NCI-H1694 (cell line): ENCODE results near the gene FKBP1C.
"Not testable (repeated sequence)": the region's sequence is repeated elsewhere in the genome, so short reads cannot be mapped to it uniquely, and the experiment has no call there.

ENCODE experiments used
- DNase-seq: peaks from one replicate; lab custom pipeline; 2025; lab: John Stamatoyannopoulos, UW

The FKBP1C gene

GRCh38 chr6:63211343-63211742 lies at the start of gene FKBP1C:
Gene FKBP1C (plus strand): TSS chr6:63211469.
- not testable (repeated sequence) for DNase-seq

DNA sequence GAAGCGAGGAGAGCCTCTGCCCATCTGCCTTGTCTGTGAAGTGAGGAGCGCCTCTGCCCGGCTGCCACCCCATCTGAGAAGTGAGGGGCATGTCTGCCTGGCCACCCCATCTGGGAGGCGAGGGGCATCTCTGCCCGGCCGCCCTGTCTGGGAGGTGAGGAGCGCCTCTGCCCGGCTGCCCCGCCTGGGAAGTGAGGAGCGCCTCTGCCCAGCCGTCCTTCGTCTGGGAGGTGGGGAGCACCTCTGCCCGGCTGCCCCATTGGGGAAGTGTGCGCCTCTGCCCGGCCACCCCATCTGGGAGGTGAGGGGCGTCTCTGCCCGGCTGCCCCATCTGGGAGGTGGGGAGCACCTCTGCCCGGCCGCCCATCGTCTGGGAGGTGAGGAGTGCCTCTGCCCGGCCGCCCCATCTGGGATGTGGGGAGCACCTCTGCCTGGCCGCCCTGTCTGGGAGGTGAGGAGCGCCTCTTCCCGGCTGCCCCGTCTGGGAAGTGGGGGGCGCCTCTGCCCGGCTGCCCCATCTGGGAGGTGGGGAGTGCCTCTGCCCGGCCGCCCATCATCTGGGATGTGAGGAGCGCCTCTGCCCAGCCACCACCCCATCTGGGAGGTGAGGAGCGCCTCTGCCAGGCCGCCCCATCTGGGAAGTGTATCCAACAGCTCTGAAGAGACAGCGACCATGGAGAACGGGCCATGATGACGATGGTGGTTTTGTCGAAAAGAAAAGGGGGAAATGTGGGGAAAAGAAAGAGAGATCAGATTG lies 47.0 kb upstream of the FKBP1C start:
- DNase-seq = not testable (repeated sequence)

- DNase-seq = no peak
Observed at GRCh38 chr6:63174173-63174572, 37.1 kb upstream of the FKBP1C start.

- DNase-seq = no peak
Observed at GRCh38 chr6:63176181-63176580, 35.1 kb upstream of the FKBP1C start.

- no peak for DNase-seq
Observed at GRCh38 chr6:63180367-63180766, 30.9 kb upstream of the FKBP1C start.

GRCh38 chr6:63186970-63187369 lies 24.3 kb upstream of the FKBP1C start:
- DNase-seq = no peak

- DNase-seq = no peak
Observed at GRCh38 chr6:63188828-63189227, 22.4 kb upstream of the FKBP1C start.

GRCh38 chr6:63193324-63193723 lies 17.9 kb upstream of the FKBP1C start:
- DNase-seq = no peak

DNA sequence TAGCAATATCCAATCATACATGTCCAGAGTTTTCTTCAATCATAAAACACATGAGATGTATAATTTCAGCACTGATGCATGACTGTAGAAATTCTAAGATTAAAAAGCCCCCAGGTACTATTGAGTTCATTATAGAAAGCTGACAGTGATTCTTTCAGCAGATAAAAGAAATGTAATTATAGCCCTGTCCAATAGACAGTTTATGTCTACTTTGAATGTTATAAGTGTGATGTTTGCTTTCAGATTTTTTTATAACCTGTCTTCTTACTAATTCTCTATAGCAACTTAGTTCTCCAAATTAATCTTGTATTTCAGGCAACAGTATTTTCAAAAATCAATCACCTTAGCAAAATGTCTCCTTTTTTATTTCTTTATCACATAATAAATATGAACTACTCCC lies 13.5 kb upstream of the FKBP1C start:
- no peak for DNase-seq

GRCh38 chr6:63213325-63213724 lies 2.1 kb downstream of the FKBP1C start:
- DNase-seq = no peak

GRCh38 chr6:63214816-63215215 lies 3.5 kb downstream of the FKBP1C start:
- no peak for DNase-seq

DNA sequence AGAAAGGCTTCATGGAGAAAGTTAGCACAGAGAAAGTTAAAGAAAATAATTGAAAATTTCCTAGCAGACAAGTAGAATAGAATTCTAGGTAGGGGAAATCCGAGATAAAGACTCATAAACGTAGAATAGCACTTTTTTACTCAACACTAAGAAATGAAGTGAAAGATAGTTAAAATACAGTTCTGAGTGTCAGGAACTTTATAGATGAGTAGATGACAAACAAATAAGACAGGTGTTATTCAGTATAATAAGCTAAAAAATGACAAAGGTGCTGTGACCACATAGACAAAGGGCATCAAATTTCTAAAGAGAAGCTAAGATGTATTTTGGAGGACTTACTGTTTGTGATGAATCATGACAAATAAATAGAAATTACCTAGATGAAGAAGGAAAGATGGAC lies 12.9 kb downstream of the FKBP1C start:
- no peak for DNase-seq

- not testable (repeated sequence) for DNase-seq
Observed at GRCh38 chr6:63225987-63226386, 14.7 kb downstream of the FKBP1C start.

DNA sequence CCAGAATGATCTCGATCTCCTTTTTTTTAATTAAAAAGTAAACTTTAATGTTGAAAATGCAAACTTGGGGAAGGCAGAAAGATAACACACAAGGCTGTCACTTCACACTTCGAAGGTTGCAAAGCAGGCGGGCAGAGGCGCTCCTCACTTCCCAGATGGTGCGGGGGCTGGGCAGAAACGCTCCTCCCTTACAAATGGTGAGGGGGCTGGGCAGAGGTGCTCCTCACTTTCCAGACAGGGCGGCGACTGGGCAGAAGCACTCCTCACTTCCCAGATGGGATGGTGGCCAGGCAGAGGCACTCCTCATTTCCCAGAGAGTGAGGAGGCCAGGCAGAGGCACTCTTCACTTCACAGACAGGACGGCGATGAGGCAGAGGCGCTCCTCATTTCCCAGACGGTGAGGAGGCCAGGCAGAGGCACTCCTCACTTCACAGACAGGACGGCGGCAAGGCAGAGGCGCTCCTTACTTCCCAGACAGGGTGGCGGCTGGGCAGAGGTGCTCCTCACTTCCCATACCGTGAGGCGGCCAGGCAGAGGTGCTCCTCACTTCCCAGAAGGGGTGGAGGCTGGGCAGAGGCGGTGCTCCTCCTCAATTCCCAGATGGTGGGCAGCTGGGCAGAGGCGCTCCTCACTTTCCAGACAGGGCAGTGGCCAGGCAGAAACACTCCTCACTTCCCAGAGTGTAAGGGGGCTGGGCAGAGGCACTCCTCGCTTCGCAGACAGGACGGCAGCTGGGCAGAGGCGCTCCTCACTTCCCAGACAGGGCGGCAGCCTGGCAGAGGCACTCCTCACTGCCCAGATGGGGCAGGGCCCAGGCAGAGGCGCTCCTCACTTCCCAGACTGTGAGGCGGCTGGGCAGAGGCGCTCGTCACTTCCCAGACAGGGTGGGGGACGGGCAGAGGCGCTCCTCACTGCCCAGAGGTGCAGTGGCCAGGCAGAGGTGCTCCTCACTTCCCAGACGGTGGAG lies 16.9 kb downstream of the FKBP1C start:
- DNase-seq = not testable (repeated sequence)

- DNase-seq = not testable (repeated sequence)
Observed at GRCh38 chr6:63230027-63230426, 18.8 kb downstream of the FKBP1C start.

DNA sequence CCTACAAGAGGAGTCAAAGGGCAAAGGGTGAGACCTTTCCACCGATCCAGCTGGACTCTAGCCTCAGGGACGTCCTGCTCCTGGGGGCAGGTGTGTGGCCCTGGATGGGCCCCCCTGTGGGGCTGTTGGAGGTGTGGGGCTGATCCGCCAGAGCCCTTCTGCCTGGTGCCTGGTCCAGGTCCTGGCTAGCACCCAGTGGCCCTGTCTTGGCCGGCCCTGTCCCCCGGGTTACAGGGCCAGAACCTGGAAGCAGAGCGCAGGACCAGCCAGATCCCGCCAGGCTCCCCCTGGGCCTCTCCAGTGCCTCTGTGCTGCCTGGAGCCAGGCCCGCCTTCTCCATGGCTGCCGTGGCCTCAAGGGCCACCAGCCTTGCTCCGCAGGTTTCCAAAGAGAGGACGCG lies 19.2 kb downstream of the FKBP1C start:
- DNase-seq = not testable (repeated sequence)

- no peak for DNase-seq
Observed at GRCh38 chr6:63236398-63236817, 25.1 kb downstream of the FKBP1C start.

- no peak for DNase-seq
Observed at GRCh38 chr6:63245420-63245819, 34.2 kb downstream of the FKBP1C start.

- no peak for DNase-seq
Observed at GRCh38 chr6:63245909-63246308, 34.6 kb downstream of the FKBP1C start.

GRCh38 chr6:63246581-63246980 lies 35.3 kb downstream of the FKBP1C start:
- DNase-seq = no peak

GRCh38 chr6:63249875-63250482 lies 38.7 kb downstream of the FKBP1C start:
- no peak for DNase-seq

DNA sequence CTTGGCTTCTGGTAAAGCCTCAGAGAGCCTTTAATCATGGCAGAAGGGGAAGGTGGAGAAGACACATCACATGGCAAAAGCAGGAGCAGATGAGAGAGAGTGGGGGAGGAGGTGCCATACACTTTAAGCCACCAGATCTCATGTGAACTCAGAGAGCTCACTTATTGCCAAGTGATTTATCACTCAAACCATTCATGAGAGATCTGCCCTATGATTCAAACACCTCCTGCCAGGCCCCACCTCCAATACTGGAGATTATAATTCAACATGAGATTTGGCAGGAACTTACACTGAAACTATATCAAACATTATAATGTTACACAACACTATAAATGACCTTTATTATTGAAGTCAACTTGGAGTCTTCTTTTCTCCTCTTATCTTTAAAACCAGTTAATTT lies 47.9 kb downstream of the FKBP1C start:
- DNase-seq = no peak

DNA sequence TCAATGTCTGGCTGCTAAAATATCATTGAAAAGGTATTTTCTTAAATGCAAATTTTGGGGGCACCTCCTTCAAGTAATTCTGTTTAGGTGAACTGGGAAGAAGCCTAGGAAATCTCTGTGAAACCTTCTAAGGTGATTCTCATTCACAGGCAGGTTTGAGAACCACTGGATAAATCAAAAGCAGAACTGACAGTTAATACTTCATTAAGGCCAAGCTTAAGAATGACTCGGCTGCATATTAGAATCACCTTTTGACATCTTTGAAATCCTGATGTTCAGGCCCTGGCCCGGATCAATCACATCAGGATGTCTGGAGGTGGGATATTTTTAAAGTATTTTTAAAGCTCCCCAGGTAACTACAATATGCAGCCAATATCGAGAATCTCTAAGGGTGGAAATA lies 50.6 kb downstream of the FKBP1C start:
- DNase-seq = no peak
